ENCODE results near the gene WNT3. TPM values are rescaled to one million over a fixed set of nuclear protein-coding genes. Genes with fewer than 3 reads are reported as not detected.

The WNT3 gene
- total RNA-seq, 2 donors from 2014 or later, result 0.64 to 1.0 TPM

- intact Hi-C loops (cut with DNase I), result no loop called here
Observed at GRCh38 chr17:46722662-46723285, 95.7 kb downstream of the WNT3 start.

GRCh38 chr17:46720408-46720807, 98.1 kb downstream of the WNT3 start:
- no peak overlapping the region for H3K9ac ChIP-seq (ENCODE audit: low read depth in 2 of 2, low read length in 2 of 2)
- intact Hi-C loops (cut with DNase I), result no loop called here
- DNase-seq, result no peak
- H3K27ac ChIP-seq, result no peak overlapping the region
- TF ChIP-seq, protein P1, sequence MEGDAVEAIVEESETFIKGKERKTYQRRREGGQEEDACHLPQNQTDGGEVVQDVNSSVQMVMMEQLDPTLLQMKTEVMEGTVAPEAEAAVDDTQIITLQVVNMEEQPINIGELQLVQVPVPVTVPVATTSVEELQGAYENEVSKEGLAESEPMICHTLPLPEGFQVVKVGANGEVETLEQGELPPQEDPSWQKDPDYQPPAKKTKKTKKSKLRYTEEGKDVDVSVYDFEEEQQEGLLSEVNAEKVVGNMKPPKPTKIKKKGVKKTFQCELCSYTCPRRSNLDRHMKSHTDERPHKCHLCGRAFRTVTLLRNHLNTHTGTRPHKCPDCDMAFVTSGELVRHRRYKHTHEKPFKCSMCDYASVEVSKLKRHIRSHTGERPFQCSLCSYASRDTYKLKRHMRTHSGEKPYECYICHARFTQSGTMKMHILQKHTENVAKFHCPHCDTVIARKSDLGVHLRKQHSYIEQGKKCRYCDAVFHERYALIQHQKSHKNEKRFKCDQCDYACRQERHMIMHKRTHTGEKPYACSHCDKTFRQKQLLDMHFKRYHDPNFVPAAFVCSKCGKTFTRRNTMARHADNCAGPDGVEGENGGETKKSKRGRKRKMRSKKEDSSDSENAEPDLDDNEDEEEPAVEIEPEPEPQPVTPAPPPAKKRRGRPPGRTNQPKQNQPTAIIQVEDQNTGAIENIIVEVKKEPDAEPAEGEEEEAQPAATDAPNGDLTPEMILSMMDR (IDR thresholded peaks at IDR 0.05), result no peak
- no peaks in the 10 kb centered on the region for H3K9me3 ChIP-seq
- H3K27me3 ChIP-seq, result no peaks in the 10 kb centered on the region
- no peaks in the 10 kb centered on the region for H3K4me1 ChIP-seq
- H3K4me3 ChIP-seq, result no peak overlapping the region
- no peaks in the 10 kb centered on the region for H3K36me3 ChIP-seq

More at GRCh38 chr17:46722662-46723285, 95.7 kb downstream of the WNT3 start:
- Histone ChIP-seq H3K4me3 (no peak overlapping the region), H3K36me3 (no peaks in the 10 kb centered on the region), H3K27me3 (no peaks in the 10 kb centered on the region), H3K27ac (no peak overlapping the region), H3K9me3 (no peaks in the 10 kb centered on the region), H3K4me1 (no peaks in the 10 kb centered on the region), H3K9ac (ENCODE audit: low read depth in 2 of 2, low read length in 2 of 2) (no peak overlapping the region)
- TF ChIP-seq, protein P1 (IDR thresholded peaks at IDR 0.05), result no peak
- no peak for DNase-seq

DNA sequence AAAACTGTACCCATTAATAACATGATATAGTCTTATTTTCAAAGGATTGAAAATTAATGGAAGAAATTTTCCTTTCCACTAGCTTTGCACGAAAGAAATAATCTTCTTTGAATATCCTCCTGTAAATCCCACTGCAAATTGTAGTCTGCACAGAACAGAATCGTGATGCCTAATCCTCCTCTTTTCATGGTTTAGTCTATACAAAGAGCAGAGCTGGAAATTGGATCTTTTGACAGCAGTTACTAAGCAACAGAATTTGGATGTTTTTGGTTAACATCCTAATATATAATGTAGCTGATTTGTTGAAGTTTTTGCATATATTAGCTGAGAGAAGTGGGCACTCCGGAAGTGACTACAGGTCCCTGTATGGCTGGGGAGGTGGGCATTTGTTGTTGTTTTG, 98.6 kb downstream of the WNT3 start:
- Histone ChIP-seq H3K36me3 (peaks cover 3% of the 10 kb centered on the region), H3K9me3 (no peaks in the 10 kb centered on the region), H3K4me3 (no peak overlapping the region), H3K4me1 (no peaks in the 10 kb centered on the region), H3K27ac (no peak overlapping the region), H3K27me3 (no peaks in the 10 kb centered on the region), H3K9ac (ENCODE audit: low read depth in 2 of 2, low read length in 2 of 2) (no peak overlapping the region)
- intact Hi-C loops (cut with DNase I), result no loop called here
- no peak for DNase-seq
- TF ChIP-seq, protein P1 (IDR thresholded peaks at IDR 0.05), result no peak

- Histone ChIP-seq H3K4me3 (no peak overlapping the region), H3K36me3 (peaks cover 4% of the 10 kb centered on the region), H3K27ac (no peak overlapping the region), H3K4me1 (no peaks in the 10 kb centered on the region), H3K27me3 (no peaks in the 10 kb centered on the region), H3K9me3 (no peaks in the 10 kb centered on the region), H3K9ac (ENCODE audit: low read depth in 2 of 2, low read length in 2 of 2) (no peak overlapping the region)
- DNase-seq, result no peak
- intact Hi-C loops (cut with DNase I), result no loop called here
- TF ChIP-seq, protein P1 (IDR thresholded peaks at IDR 0.05), result no peak
Observed at GRCh38 chr17:46717999-46718398, 100.5 kb downstream of the WNT3 start.

Other genes starting within 250 kb of the WNT3 start
- gene ARL17A, start 239.0 kb downstream of the WNT3 start, total RNA-seq, result 10 to 100 TPM in 1 of 2 donors, 1 to 10 TPM in 1; 4.4 to 18.6 TPM
- 10 to 100 TPM; 58.4 to 82.8 TPM for gene NSF, start 228.0 kb downstream of the WNT3 start, total RNA-seq
- gene WNT9B, start 32.9 kb upstream of the WNT3 start, total RNA-seq, result not detected
- gene GOSR2, start 104.5 kb upstream of the WNT3 start, total RNA-seq, result 10 to 100 TPM; 36.5 to 39.4 TPM
- not detected for gene RPRML, start 160.6 kb upstream of the WNT3 start, total RNA-seq

Measured in colonic mucosa (tissue), 4 donors.